GM18526 (cell line): ENCODE data around the gene PPP4R1.

Experiments used
- POLR2A ChIP-seq: IDR thresholded peaks from 3 replicates; pipeline ENCODE4 v1.6.1; 2011; ENCODE audit not compliant: insufficient read length; ENCODE audit errors: extremely low read depth

The PPP4R1 gene

DNA sequence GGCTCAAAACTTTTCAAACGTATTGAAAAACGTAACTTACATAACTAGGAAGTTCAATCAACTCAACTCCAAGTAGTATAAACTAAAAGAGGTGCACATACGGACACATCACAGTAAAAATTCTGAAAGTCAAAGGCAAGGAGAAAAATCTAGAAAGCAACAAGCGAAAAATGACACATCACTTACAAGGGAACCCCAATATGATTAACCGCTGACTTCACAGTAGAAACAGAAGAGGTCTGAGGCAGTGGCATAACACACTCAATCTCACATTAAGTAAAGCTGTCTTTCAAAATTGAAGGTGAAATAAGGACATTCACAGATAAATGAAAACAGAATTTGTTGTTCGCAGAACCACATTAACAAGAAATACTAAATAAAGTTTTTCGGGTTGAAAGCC lies 32.7 kb downstream of the PPP4R1 start:
- TF ChIP-seq POLR2A: no peak

DNA sequence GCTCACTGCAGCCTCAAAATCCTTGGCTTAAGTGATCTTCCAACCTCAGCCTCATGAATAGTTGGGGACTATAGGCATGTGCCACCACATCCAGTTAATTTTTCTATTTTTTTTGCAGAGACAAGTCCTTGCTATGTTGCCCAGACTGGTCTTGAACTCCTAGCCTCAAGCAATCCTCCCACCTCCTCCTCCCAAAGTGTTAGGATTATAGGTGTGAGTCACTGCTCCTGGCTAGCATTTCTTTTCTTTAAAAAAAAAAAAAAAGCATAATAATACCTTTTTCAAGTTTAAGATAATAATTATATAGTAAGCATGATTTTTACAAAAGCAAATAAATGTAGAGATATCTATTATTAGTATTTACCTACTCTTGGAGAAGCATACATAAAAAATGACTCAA lies 36.1 kb downstream of the PPP4R1 start:
- no peak for TF ChIP-seq POLR2A

DNA sequence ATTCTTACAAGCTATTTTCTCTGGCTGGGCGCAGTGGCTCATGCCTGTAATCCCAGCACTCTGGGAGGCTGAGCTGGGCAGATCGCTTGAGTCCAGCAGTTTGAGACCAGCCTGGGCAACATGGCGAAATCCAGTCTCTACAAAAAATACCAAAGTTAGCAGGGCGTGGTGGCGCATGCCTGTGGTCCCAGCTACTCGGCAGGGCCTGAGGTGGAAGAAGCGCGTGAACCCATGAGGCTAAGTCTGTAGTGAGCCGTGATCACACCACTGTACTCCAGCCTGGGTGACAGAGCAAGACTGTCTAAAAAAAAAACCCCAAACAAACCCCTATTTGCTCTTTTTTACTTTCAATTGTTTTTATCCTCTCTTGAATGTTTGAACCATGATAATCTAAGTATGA lies 37.0 kb downstream of the PPP4R1 start:
- TF ChIP-seq POLR2A: no peak

DNA sequence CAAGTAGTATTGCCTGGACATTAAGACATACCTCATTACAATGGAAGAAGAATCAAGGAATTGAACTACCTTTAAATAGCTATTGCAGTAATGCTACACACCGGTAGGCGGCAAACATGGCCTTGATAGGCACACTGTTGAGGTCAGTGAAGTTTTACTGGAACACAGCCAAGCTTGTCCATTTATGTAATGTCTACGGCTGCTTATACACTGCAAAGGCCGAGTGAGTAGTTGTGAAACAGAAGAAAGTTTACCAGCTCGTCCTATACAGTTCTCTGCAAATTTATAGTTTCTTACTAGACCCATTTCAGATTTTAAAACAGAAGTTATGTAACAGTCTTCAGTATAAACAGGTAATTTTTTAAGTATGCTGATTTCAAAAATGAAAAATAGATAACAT lies 38.8 kb downstream of the PPP4R1 start:
- no peak for TF ChIP-seq POLR2A

DNA sequence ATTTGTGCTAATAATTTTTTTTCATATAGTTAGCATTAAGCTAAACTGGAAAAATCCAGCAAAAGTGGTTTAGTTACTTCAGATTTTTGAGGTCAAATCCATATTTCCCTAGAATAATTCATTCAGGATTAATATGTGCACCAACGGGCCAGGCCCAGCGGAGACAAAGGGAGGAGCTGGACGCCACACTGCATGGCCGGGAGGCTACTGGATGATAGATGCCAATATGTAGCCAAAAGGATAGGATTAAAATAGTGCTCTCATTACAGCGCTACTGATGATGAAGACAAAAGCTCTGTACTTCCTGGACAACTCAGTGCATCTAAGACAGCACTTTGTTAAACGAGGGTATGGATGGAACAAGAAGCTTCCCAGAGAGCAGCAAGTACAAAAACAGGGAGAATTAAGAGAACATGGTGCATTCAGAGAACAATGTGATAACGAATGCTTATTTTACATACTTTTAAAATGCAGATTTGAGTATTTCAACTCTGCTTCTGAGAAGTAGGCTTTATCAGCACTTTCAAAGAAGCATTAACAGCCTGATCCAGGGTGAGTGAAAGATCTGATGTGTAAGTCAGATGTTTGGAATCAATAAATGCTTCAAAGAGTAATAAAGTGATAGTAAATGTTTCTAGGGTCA lies 39.8 kb downstream of the PPP4R1 start:
- TF ChIP-seq POLR2A: no peak

DNA sequence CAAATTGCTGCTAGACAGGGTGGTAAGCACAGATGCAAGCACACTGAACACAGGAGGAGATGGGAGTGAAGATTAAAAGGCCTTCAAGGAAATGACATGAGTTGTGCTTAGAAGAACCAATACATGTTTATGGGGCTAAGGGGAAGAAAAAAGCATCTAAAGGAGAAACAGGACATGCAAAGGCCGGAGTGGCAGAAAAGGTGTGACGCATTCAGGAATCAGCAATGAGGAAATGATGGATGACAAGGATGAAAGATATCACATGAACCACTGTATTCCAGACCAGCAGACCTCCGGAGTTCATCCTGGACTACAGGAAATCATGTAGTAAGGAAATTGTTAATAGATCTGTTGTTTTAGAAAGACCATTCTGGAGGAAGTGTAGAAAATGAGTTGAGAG lies 42.8 kb downstream of the PPP4R1 start:
- TF ChIP-seq POLR2A: no peak

DNA sequence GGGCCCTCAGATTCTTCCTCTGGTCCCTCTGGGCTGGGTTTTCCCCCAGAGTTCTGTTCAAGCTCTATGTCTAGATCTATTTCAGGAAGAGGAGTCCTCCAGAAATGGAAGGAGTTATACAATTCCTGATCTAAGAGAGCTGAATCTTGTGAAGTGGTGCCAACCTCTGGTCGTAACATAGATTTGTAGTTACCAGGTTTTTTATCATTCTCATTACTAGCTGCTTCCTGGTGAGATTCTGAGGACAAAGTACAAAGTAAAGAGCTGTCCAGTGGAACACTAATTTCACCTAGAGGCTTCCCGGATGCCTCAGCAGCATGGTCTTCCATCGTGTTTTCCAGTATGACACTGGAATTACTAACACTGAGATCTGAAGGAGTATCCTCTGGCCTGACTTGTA lies 44.1 kb downstream of the PPP4R1 start:
- TF ChIP-seq POLR2A: no peak

DNA sequence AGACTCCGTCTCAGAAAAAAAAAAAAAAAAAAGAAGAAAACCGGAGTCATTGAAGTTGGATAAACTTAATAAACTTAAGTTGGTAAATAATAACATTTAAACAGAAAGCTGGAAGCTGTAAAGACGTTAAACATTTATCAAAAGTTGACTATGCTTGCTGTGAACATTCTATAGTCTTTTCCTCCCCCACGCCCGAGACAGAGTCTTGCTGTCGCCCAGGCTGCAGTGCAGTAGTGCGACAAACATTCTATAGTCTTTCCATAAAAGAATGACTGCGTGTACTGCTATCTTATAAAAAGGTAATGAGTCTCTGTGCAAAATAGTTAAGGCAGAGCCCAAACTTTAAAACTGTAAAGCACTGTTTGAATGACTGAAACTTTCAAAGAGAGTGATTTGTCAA lies 45.2 kb downstream of the PPP4R1 start:
- TF ChIP-seq POLR2A: no peak

DNA sequence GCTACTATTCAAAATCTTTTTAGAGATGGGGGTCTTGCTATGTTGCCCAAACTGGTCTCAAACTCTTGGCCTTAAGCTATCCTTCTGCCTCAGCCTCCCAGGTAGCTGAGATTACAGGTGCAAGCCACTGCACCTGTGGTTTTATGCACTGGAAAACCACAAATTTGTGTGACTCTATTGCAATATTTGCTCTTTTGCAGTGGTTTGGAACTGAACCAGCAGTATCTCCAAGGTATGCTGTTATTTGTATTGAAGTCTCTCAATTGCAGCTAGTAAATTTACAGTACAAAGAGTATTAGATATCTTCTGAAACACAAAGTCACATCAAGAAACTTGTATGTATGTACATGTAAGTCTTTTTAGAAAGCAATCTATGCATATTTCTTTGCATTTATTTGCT lies 46.2 kb downstream of the PPP4R1 start:
- no peak for TF ChIP-seq POLR2A

DNA sequence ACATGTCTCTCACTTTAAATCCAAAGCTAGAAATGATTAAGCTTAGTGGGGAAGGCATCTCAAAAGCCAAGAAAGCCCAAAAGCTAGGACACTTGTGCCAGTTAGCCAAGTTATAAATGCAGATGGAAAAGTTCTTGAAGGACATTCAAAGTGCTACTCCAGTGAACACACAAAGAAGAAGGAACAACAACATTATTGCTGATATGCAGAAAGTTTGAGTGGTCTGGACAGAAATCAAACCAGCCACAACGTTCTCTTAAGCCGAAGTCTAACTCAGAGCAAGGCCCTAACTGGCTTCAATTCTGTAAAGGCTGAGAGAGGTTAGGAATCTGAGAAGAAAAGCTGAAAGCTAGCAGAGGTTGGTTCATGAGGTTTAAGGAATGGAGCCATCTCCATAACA lies 49.0 kb downstream of the PPP4R1 start:
- no peak for TF ChIP-seq POLR2A

DNA sequence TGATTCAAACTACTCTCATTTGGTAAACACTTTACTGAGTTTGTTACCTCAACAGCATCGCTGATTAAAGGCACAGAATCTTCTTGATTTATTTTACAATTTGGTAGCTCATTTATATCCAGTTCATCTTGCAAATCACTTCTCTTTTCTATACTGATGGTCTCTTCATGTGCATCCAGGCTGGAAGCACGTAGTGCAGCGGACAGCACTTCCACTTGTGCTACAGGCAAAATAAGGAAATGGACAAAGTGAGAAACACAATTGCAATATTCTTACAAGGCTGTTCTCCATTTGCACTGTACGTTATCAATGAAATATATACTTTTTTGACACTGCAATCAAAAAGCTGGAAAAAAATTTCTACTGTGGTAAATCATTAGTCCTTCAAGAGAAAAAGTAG lies 51.0 kb downstream of the PPP4R1 start:
- no peak for TF ChIP-seq POLR2A

DNA sequence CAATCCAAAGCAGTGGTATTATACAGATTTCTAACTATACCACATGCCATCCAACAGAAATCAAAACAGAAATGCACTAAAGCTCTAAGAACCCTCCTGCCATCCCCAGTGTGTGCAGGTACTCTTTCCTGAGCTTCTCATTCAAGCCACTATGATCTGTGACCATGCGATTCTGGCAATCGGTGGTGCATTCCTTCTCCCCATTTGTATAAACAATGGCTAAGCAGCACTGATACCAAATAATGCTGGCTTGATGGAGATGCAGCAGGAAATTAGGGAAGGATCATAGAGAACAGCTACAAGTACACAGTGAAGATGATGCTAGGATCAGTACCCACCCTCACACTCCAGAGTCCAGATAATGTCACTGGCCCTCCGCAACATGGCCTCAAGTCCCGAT lies 51.8 kb downstream of the PPP4R1 start:
- no peak for TF ChIP-seq POLR2A

DNA sequence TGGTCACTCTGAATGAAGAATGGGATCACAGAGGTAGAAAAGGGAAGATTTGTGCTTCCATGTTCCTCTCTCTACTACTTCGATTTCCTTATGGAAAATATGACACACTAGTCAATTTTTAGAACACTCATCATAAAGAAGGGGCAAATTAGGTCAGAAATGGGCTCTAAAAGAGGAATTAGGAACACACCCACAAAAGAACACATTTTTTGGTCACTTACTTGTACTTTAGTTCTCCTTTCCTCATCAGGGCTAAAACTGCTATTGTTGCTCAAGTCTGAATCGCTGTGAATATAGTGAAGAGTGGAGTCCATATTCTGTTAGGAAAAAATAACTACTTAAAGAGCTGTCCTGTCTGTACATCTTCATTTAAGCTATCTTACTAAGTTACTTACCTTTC lies 52.6 kb downstream of the PPP4R1 start:
- no peak for TF ChIP-seq POLR2A

DNA sequence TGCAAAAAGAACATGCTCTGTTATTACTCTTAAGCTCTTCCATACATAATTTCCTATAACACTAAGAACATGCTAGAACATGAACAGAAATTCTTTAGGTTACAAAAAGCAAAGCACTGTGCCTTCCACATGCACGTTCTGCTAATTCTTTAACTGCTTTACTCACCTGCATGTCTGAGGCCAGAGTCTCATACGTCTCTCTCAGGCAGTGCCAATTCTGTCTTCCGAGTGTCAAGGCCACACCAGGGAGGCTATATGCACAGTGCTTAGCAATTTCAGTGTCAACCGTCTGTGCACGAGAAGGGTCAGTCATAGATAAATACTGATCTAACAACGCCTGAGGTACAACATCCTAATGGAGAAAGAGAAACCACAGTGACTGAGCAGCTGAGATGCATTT lies 55.1 kb downstream of the PPP4R1 start:
- no peak for TF ChIP-seq POLR2A

DNA sequence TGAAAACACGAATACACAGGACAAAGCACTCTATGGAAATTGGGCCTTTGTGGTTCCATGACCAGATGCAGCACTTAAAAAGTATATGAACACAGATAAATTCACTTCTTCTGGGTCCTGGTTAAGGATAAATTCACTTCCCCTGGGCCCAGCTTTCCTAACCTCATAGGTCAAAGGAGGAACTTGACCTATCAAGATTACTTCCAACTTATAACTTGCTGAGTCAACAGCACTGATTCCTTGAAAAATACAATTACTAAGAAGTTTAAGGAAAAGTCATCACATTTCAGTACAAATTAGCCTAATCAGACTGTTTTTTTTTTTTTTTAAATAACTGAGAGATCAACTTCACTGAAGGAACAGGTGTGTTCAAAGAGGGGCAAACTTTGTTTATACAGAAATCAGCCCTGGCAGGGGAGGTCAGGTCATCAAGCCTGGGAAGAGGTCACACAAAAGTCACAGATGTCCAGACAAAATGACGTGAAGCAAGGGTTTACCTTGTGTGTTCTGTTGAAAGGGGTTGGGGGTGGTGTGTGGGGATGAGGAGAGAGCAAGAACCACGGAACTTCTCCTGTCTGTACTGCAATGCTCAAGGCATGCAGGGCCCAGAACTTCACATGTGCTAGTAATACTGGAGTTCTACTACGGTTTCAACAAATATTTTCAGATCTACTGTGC lies 55.8 kb downstream of the PPP4R1 start:
- TF ChIP-seq POLR2A: no peak

DNA sequence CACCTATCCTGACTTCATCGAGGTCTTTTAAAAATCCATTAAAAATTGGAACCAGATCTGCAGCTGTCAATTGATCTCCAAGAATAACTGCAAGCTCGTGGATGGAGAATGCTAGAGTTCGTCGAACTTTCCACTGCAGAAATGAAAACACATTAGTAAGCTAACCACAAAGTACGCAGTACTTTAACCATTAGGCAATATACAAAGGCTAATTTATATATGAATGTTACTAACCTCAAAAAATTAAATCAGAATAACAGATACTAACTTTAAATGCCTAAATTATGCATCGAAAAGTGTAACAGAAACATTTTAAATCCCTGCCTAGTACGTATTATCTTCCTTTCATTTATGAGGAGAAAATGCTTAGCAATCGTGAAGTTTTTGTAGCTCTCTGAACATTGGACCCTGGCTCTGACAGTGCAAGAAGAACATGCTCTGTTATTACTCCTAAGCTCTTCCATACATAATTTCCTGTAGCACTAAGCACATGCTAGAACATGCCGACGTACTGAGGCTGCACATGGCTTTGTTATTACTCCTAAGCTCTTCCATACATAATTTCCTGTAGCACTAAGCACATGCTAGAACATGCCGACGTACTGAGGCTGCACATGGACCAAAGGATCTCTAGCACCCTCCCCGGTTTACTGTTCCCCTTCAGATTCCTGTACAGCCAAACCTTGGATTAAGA lies 57.0 kb downstream of the PPP4R1 start:
- no peak for TF ChIP-seq POLR2A

DNA sequence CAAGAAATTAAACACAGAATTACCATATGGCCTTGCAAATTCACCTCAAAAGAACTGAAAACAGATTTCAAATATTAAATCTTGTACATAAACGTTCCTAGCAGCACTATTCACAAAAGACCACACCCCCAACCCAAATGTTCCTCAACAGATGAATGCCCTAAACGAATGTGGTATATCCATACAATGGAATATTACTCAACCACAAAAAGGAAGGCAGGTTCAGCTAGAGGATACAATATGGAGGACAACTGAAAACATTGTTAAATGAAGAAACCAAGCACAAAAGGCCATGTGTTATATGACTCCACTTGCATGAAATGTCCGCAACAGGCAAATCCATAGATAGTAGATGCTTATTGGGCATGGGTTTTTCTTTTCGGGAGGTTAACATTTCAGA lies 61.7 kb downstream of the PPP4R1 start:
- TF ChIP-seq POLR2A: no peak

DNA sequence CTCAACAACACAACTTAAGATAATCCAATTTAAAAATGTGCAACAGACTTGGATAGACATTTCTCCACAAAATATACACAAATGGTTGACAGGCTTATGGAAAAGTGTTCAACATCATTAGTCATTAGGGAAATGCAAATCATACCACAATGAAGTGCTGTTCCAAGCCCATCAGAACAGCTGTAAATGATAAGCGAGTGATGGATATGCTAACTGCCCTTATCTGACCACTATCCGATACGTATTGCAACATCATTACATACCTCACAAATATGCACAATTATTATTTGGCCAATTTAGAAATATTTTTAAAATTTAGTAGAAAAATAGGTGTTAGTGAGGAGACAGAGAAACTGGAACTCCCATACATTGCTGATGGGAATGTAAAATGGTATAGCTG lies 62.2 kb downstream of the PPP4R1 start:
- TF ChIP-seq POLR2A: no peak
